Progenitor cell of endocrine pancreas (in vitro differentiated cells): ENCODE results near the gene B4GALT1. TPM values are rescaled to one million over a fixed set of nuclear protein-coding genes. Genes with fewer than 3 reads are reported as not detected.

Source experiments
- DNase-seq: peaks from one replicate; pipeline ENCODE4 v3.0.0; 2021; ENCODE audit warnings: low spot score; ENCODE audit not compliant: unreplicated experiment
- H3K27ac Mint-ChIP-seq: 2 replicates; pipeline ENCODE4 v1.8.0; 2021; ENCODE audit warnings: mild to moderate bottlenecking, moderate library complexity, mixed read lengths
- H3K27me3 Mint-ChIP-seq: 2 replicates; pipeline ENCODE4 v1.8.0; 2021; ENCODE audit warnings: mixed read lengths
- H3K36me3 Mint-ChIP-seq: 2 replicates; pipeline ENCODE4 v1.8.0; 2022; ENCODE audit warnings: mixed read lengths; ENCODE audit not compliant: insufficient read depth
- H3K4me1 Mint-ChIP-seq: 2 replicates; pipeline ENCODE4 v1.8.0; 2021; ENCODE audit warnings: low read depth, mixed read lengths
- H3K4me3 Mint-ChIP-seq: 2 replicates; pipeline ENCODE4 v1.8.0; 2021; ENCODE audit warnings: low read depth, mild to moderate bottlenecking, moderate library complexity, mixed read lengths
- H3K9me3 Mint-ChIP-seq: 2 replicates; pipeline ENCODE4 v1.8.0; 2021; ENCODE audit warnings: low read depth, mixed read lengths
- CTCF ChIP-seq: fragments of 200-600 bp; sonication (generic); IDR thresholded peaks from one replicate; pipeline ENCODE4 v1.5.0; 2021; ENCODE audit warnings: antibody characterized with exemption, mild to moderate bottlenecking; ENCODE audit not compliant: unreplicated experiment
- total RNA-seq: library from RNA; stranded (reverse); gene quantifications from 2 replicates; pipeline ENCODE4 v1.2.1, GENCODE V29; 2021

The B4GALT1 gene
- total RNA-seq, 1 donor from 2014 or later: 49.9 TPM

- H3K27ac Mint-ChIP-seq: no peak overlapping the region
- H3K4me1 Mint-ChIP-seq: peaks cover 7% of the 10 kb centered on the region
- no peak overlapping the region for H3K4me3 Mint-ChIP-seq
- no peaks in the 10 kb centered on the region for H3K36me3 Mint-ChIP-seq
- H3K9me3 Mint-ChIP-seq: no peaks in the 10 kb centered on the region
- no peak for DNase-seq
- no peak for TF ChIP-seq CTCF
- peaks cover 10% of the 10 kb centered on the region for H3K27me3 Mint-ChIP-seq
Observed at GRCh38 chr9:33187519-33188218, 20.5 kb upstream of the B4GALT1 start.

- Mint-ChIP-seq H3K36me3 (no peaks in the 10 kb centered on the region), H3K9me3 (no peaks in the 10 kb centered on the region), H3K4me3 (no peak overlapping the region), H3K27ac (no peak overlapping the region), H3K27me3 (peaks cover 10% of the 10 kb centered on the region), H3K4me1 (peaks cover 7% of the 10 kb centered on the region)
- no peak for TF ChIP-seq CTCF
- no peak for DNase-seq
Observed at GRCh38 chr9:33186457-33187168, 19.5 kb upstream of the B4GALT1 start.

GRCh38 chr9:33185858-33186257 is 18.7 kb upstream of the B4GALT1 start:
- H3K4me3 Mint-ChIP-seq: no peak overlapping the region
- H3K27ac Mint-ChIP-seq: peak overlapping the region; percentile 22
- no peak for TF ChIP-seq CTCF
- H3K4me1 Mint-ChIP-seq: peaks cover 7% of the 10 kb centered on the region
- no peaks in the 10 kb centered on the region for H3K9me3 Mint-ChIP-seq
- H3K36me3 Mint-ChIP-seq: no peaks in the 10 kb centered on the region
- peaks cover 10% of the 10 kb centered on the region for H3K27me3 Mint-ChIP-seq
- no peak for DNase-seq

- Mint-ChIP-seq H3K27me3 (peaks cover 10% of the 10 kb centered on the region), H3K4me3 (no peak overlapping the region), H3K36me3 (no peaks in the 10 kb centered on the region), H3K4me1 (peaks cover 7% of the 10 kb centered on the region), H3K27ac (peak overlapping the region; percentile 22), H3K9me3 (no peaks in the 10 kb centered on the region)
- no peak for DNase-seq
- TF ChIP-seq CTCF: no peak
Observed at GRCh38 chr9:33185406-33185805, 18.3 kb upstream of the B4GALT1 start.

- H3K4me1 Mint-ChIP-seq: peaks cover 7% of the 10 kb centered on the region
- H3K9me3 Mint-ChIP-seq: no peaks in the 10 kb centered on the region
- no peak for DNase-seq
- no peak for TF ChIP-seq CTCF
- peaks cover 10% of the 10 kb centered on the region for H3K27me3 Mint-ChIP-seq
- H3K4me3 Mint-ChIP-seq: no peak overlapping the region
- no peak overlapping the region for H3K27ac Mint-ChIP-seq
- no peaks in the 10 kb centered on the region for H3K36me3 Mint-ChIP-seq
Observed at GRCh38 chr9:33184963-33185362, 17.8 kb upstream of the B4GALT1 start.
